GM23338 (cell line): ENCODE data around the gene TMEM223. TPM values are rescaled to one million over a fixed set of nuclear protein-coding genes. Genes with fewer than 3 reads are reported as not detected.

ENCODE experiments used
- ATAC-seq: fragments of 200-7000 bp; cut with Tn5 transposase; 3 replicates; pipeline ENCODE4 v1.9.1; 2020
- DNase-seq: peaks from one replicate; pipeline ENCODE4 v3.0.0-alpha.2; 2015; ENCODE audit warnings: low spot score
- H2AFZ ChIP-seq: fragments of 200-600 bp; sonication (generic); 2 replicates; pipeline ENCODE4 v1.8.0; 2016; ENCODE audit warnings: antibody characterized with exemption, mild to moderate bottlenecking, moderate library complexity
- H3F3A ChIP-seq: fragments of 200-600 bp; sonication (generic); replicated peaks from 2 replicates; pipeline ENCODE4 v1.8.0; 2017; ENCODE audit warnings: antibody characterized with exemption, mixed run types, low read depth
- H3K27ac ChIP-seq: fragments of 200-600 bp; sonication (generic); 2 replicates; pipeline ENCODE4 v1.6.1; 2016; ENCODE audit warnings: low read depth
- H3K27me3 ChIP-seq: fragments of 200-600 bp; sonication (generic); 2 replicates; pipeline ENCODE4 v1.8.0; 2016; ENCODE audit warnings: mild to moderate bottlenecking, mixed run types, moderate library complexity; ENCODE audit not compliant: insufficient read depth
- H3K36me3 ChIP-seq: fragments of 200-600 bp; sonication (generic); 2 replicates; pipeline ENCODE4 v1.8.0; 2016; ENCODE audit warnings: mild to moderate bottlenecking; ENCODE audit not compliant: insufficient read depth
- H3K4me1 ChIP-seq: fragments of 200-600 bp; sonication (generic); 2 replicates; pipeline ENCODE4 v1.8.0; 2016; ENCODE audit warnings: mild to moderate bottlenecking, moderate library complexity; ENCODE audit not compliant: insufficient read depth
- H3K4me2 ChIP-seq: fragments of 200-600 bp; sonication (generic); 2 replicates; pipeline ENCODE4 v1.7.1; 2017; ENCODE audit warnings: mixed run types
- H3K4me3 ChIP-seq: fragments of 200-600 bp; sonication (generic); 2 replicates; pipeline ENCODE4 v1.6.1; 2016; ENCODE audit warnings: mixed run types
- H3K79me2 ChIP-seq: fragments of 200-600 bp; sonication (generic); replicated peaks from 2 replicates; pipeline ENCODE4 v1.8.0; 2017; ENCODE audit warnings: mild to moderate bottlenecking; ENCODE audit not compliant: insufficient read depth
- H3K9me2 ChIP-seq: fragments of 200-600 bp; sonication (generic); 2 replicates; pipeline ENCODE4 v1.8.0; 2017; ENCODE audit not compliant: insufficient read depth
- H4K20me1 ChIP-seq: fragments of 200-600 bp; sonication (generic); replicated peaks from 2 replicates; pipeline ENCODE4 v1.8.0; 2017; ENCODE audit warnings: mild to moderate bottlenecking; ENCODE audit not compliant: insufficient read depth
- H3K27ac Mint-ChIP-seq: 2 replicates; pipeline ENCODE4 v1.8.0; 2020; ENCODE audit warnings: inconsistent platforms, mild to moderate bottlenecking, moderate library complexity, mixed read lengths
- H3K27me3 Mint-ChIP-seq: 3 replicates; pipeline ENCODE4 v1.8.0; 2022; ENCODE audit warnings: low read depth, mild to moderate bottlenecking, moderate library complexity, mixed read lengths, inconsistent platforms; ENCODE audit not compliant: insufficient read depth, poor library complexity
- H3K36me3 Mint-ChIP-seq: 3 replicates; pipeline ENCODE4 v1.8.0; 2021; ENCODE audit warnings: low read depth, mild to moderate bottlenecking, inconsistent platforms, moderate library complexity, mixed read lengths
- H3K4me1 Mint-ChIP-seq: 3 replicates; pipeline ENCODE4 v1.8.0; 2020; ENCODE audit warnings: mild to moderate bottlenecking, inconsistent platforms, mixed read lengths
- H3K4me3 Mint-ChIP-seq: 3 replicates; pipeline ENCODE4 v1.8.0; 2021; ENCODE audit warnings: moderate library complexity, mild to moderate bottlenecking, inconsistent platforms, mixed read lengths
- H3K9me3 Mint-ChIP-seq: 3 replicates; pipeline ENCODE4 v1.8.0; 2020; ENCODE audit warnings: moderate library complexity, mild to moderate bottlenecking, inconsistent platforms, mixed read lengths
- CREB1 ChIP-seq: fragments of 250-450 bp; sonication (Bioruptor Pico); IDR thresholded peaks from 2 replicates; pipeline ENCODE4 v1.5.0; 2020; ENCODE audit warnings: low read depth, mild to moderate bottlenecking, moderate library complexity
- EZH2 ChIP-seq: fragments of 200-600 bp; sonication (generic); IDR thresholded peaks from one replicate; pipeline ENCODE4 v1.8.0; 2017; ENCODE audit warnings: antibody characterized with exemption, mild to moderate bottlenecking, low read depth; ENCODE audit not compliant: unreplicated experiment
- EZH2phosphoT487 ChIP-seq: fragments of 200-600 bp; sonication (generic); IDR thresholded peaks from one replicate; pipeline ENCODE4 v1.8.1; 2018; ENCODE audit warnings: antibody characterized with exemption; ENCODE audit not compliant: unreplicated experiment
- JUNB ChIP-seq: IDR thresholded peaks from one replicate; pipeline ENCODE4 v1.6.1; 2016; ENCODE audit warnings: antibody characterized with exemption; ENCODE audit not compliant: unreplicated experiment
- NANOG ChIP-seq: IDR thresholded peaks from 2 replicates; pipeline ENCODE4 v1.6.1; 2016; ENCODE audit warnings: antibody characterized with exemption, borderline replicate concordance
- POLR2AphosphoS5 ChIP-seq: IDR thresholded peaks from 2 replicates; pipeline ENCODE4 v1.6.1; 2016; ENCODE audit warnings: antibody characterized with exemption, low read depth
- STAT1 ChIP-seq: IDR thresholded peaks from one replicate; pipeline ENCODE4 v1.6.1; 2016; ENCODE audit warnings: antibody characterized with exemption; ENCODE audit not compliant: unreplicated experiment
- ZNF114 ChIP-seq: fragments of 250-450 bp; sonication (Bioruptor Pico); IDR thresholded peaks from 2 replicates; pipeline ENCODE4 v1.5.0; 2020; ENCODE audit warnings: mild to moderate bottlenecking, moderate library complexity
- ZNF331 ChIP-seq: fragments of 250-450 bp; sonication (Bioruptor Pico); IDR thresholded peaks from 2 replicates; pipeline ENCODE4 v1.5.0; 2020; ENCODE audit warnings: low read depth, mild to moderate bottlenecking, moderate library complexity
- polyA plus RNA-seq: library from polyadenylated mRNA; unstranded; fragments of >200 nt; fragmentation: Nextera tagmentation; extraction: Ambion mirVana; gene quantifications from 2 replicates; pipeline ENCODE4 v1.2.1, GENCODE V29; 2016
- total RNA-seq: library from RNA; depleted of rRNA; stranded (reverse); fragments of >200 nt; shearing (Covaris generic); gene quantifications from 2 replicates; pipeline ENCODE4 v1.2.3, GENCODE V29; 2014
- TF ChIP-seq, protein P1 (sequence below): fragments of 250-450 bp; sonication (Bioruptor Pico); IDR thresholded peaks from 2 replicates; pipeline ENCODE4 v1.5.0; 2020; ENCODE audit warnings: mild to moderate bottlenecking, moderate library complexity
- TF ChIP-seq, protein P2 (sequence below): IDR thresholded peaks from 2 replicates; pipeline ENCODE4 v1.6.1; 2016; ENCODE audit warnings: antibody characterized with exemption
- TF ChIP-seq, protein P3 (sequence below): IDR thresholded peaks from one replicate; pipeline ENCODE4 v1.6.1; 2018; ENCODE audit warnings: antibody characterized with exemption; ENCODE audit not compliant: unreplicated experiment
- TF ChIP-seq, protein P4 (sequence below), 2 experiments: fragments of 200-600 bp in 1 of 2; sonication (generic) in 1 of 2; conservative IDR thresholded peaks; 2 replicates each; pipeline versions ENCODE4 v1.5.1 to v1.6.1; 2016 to 2017; ENCODE audit warnings: antibody characterized with exemption in 2 of 2, low read depth in 2 of 2, mild to moderate bottlenecking in 2 of 2, moderate library complexity in 1 of 2

TMEM223 gene
- total and polyA plus RNA-seq, 2 experiments from 2014 or later = 46.1 to 59.6 TPM

DNA sequence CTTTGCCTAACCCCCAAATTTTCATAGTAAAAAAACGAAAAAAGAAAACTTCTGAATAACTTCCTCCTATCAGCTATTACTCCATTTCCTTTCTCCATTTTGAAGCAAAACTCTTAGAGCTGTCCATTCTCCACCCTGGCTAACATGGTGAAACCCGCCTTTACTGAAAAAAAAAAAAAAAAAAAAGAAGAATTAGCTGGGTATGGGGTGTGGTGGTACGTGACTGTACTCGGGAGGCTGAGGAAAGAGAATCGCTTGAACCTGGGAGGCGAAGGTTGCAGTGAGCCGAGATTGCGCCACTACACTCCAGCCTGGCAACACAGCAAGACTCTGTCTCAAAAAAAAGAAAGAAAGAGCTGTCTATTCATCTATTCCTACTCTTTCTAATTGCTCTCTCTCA lies 24.8 kb upstream of the TMEM223 start:
- Mint-ChIP-seq H3K4me3 (no peak overlapping the region), H3K27ac (no peak overlapping the region), H3K9me3 (no peaks in the 10 kb centered on the region), H3K36me3 (peaks cover 20% of the 10 kb centered on the region; the same call in 2 of the 3 replicates), H3K4me1 (no peaks in the 10 kb centered on the region), H3K27me3 (peaks cover 1% of the 10 kb centered on the region)
- peaks cover 14% of the 10 kb centered on the region; the same call in 1 of the 2 replicates for H3K36me3 ChIP-seq
- ATAC-seq (no peak), DNase-seq (no peak)
- H3K9me2 ChIP-seq = no peaks in the 10 kb centered on the region
- TF ChIP-seq CREB1 (no peak), EZH2phosphoT487 (no peak), JUNB (no peak), EZH2 (no peak), STAT1 (no peak), ZNF331 (CRISPR knock-in tag) (no peak), ZNF114 (no peak), POLR2AphosphoS5 (no peak), NANOG (no peak)
- TF ChIP-seq, protein P1, sequence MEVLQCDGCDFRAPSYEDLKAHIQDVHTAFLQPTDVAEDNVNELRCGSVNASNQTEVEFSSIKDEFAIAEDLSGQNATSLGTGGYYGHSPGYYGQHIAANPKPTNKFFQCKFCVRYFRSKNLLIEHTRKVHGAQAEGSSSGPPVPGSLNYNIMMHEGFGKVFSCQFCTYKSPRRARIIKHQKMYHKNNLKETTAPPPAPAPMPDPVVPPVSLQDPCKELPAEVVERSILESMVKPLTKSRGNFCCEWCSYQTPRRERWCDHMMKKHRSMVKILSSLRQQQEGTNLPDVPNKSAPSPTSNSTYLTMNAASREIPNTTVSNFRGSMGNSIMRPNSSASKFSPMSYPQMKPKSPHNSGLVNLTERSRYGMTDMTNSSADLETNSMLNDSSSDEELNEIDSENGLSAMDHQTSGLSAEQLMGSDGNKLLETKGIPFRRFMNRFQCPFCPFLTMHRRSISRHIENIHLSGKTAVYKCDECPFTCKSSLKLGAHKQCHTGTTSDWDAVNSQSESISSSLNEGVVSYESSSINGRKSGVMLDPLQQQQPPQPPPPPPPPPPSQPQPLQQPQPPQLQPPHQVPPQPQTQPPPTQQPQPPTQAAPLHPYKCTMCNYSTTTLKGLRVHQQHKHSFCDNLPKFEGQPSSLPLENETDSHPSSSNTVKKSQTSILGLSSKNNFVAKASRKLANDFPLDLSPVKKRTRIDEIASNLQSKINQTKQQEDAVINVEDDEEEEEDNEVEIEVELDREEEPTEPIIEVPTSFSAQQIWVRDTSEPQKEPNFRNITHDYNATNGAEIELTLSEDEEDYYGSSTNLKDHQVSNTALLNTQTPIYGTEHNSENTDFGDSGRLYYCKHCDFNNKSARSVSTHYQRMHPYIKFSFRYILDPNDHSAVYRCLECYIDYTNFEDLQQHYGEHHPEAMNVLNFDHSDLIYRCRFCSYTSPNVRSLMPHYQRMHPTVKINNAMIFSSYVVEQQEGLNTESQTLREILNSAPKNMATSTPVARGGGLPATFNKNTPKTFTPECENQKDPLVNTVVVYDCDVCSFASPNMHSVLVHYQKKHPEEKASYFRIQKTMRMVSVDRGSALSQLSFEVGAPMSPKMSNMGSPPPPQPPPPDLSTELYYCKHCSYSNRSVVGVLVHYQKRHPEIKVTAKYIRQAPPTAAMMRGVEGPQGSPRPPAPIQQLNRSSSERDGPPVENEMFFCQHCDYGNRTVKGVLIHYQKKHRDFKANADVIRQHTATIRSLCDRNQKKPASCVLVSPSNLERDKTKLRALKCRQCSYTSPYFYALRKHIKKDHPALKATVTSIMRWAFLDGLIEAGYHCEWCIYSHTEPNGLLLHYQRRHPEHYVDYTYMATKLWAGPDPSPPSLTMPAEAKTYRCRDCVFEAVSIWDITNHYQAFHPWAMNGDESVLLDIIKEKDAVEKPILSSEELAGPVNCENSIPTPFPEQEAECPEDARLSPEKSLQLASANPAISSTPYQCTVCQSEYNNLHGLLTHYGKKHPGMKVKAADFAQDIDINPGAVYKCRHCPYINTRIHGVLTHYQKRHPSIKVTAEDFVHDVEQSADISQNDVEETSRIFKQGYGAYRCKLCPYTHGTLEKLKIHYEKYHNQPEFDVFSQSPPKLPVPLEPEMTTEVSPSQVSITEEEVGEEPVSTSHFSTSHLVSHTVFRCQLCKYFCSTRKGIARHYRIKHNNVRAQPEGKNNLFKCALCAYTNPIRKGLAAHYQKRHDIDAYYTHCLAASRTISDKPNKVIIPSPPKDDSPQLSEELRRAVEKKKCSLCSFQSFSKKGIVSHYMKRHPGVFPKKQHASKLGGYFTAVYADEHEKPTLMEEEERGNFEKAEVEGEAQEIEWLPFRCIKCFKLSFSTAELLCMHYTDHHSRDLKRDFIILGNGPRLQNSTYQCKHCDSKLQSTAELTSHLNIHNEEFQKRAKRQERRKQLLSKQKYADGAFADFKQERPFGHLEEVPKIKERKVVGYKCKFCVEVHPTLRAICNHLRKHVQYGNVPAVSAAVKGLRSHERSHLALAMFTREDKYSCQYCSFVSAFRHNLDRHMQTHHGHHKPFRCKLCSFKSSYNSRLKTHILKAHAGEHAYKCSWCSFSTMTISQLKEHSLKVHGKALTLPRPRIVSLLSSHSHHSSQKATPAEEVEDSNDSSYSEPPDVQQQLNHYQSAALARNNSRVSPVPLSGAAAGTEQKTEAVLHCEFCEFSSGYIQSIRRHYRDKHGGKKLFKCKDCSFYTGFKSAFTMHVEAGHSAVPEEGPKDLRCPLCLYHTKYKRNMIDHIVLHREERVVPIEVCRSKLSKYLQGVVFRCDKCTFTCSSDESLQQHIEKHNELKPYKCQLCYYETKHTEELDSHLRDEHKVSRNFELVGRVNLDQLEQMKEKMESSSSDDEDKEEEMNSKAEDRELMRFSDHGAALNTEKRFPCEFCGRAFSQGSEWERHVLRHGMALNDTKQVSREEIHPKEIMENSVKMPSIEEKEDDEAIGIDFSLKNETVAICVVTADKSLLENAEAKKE (CRISPR knock-in tag) = no peak
- TF ChIP-seq, protein P2, sequence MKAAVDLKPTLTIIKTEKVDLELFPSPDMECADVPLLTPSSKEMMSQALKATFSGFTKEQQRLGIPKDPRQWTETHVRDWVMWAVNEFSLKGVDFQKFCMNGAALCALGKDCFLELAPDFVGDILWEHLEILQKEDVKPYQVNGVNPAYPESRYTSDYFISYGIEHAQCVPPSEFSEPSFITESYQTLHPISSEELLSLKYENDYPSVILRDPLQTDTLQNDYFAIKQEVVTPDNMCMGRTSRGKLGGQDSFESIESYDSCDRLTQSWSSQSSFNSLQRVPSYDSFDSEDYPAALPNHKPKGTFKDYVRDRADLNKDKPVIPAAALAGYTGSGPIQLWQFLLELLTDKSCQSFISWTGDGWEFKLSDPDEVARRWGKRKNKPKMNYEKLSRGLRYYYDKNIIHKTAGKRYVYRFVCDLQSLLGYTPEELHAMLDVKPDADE = no peak
- TF ChIP-seq, protein P3, sequence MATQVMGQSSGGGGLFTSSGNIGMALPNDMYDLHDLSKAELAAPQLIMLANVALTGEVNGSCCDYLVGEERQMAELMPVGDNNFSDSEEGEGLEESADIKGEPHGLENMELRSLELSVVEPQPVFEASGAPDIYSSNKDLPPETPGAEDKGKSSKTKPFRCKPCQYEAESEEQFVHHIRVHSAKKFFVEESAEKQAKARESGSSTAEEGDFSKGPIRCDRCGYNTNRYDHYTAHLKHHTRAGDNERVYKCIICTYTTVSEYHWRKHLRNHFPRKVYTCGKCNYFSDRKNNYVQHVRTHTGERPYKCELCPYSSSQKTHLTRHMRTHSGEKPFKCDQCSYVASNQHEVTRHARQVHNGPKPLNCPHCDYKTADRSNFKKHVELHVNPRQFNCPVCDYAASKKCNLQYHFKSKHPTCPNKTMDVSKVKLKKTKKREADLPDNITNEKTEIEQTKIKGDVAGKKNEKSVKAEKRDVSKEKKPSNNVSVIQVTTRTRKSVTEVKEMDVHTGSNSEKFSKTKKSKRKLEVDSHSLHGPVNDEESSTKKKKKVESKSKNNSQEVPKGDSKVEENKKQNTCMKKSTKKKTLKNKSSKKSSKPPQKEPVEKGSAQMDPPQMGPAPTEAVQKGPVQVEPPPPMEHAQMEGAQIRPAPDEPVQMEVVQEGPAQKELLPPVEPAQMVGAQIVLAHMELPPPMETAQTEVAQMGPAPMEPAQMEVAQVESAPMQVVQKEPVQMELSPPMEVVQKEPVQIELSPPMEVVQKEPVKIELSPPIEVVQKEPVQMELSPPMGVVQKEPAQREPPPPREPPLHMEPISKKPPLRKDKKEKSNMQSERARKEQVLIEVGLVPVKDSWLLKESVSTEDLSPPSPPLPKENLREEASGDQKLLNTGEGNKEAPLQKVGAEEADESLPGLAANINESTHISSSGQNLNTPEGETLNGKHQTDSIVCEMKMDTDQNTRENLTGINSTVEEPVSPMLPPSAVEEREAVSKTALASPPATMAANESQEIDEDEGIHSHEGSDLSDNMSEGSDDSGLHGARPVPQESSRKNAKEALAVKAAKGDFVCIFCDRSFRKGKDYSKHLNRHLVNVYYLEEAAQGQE = no peak
- TF ChIP-seq, protein P4, sequence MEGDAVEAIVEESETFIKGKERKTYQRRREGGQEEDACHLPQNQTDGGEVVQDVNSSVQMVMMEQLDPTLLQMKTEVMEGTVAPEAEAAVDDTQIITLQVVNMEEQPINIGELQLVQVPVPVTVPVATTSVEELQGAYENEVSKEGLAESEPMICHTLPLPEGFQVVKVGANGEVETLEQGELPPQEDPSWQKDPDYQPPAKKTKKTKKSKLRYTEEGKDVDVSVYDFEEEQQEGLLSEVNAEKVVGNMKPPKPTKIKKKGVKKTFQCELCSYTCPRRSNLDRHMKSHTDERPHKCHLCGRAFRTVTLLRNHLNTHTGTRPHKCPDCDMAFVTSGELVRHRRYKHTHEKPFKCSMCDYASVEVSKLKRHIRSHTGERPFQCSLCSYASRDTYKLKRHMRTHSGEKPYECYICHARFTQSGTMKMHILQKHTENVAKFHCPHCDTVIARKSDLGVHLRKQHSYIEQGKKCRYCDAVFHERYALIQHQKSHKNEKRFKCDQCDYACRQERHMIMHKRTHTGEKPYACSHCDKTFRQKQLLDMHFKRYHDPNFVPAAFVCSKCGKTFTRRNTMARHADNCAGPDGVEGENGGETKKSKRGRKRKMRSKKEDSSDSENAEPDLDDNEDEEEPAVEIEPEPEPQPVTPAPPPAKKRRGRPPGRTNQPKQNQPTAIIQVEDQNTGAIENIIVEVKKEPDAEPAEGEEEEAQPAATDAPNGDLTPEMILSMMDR (conservative IDR thresholded peaks at IDR 0.05; ENCODE audit: low read depth in 2 of 2) = no peak
- H3K4me1 ChIP-seq = no peaks in the 10 kb centered on the region
- H3K27me3 ChIP-seq = no peaks in the 10 kb centered on the region
- 0 out of 2 replicates have a peak overlapping the region, but pooled peaks have one; percentile 9 for H3K27ac ChIP-seq
- H3K79me2 ChIP-seq = no peaks in the 10 kb centered on the region
- H3K4me3 ChIP-seq = no peak overlapping the region
- no peak overlapping the region for H3K4me2 ChIP-seq
- H3F3A ChIP-seq = 0 out of 2 replicates have a peak, but pooled peaks cover 3% of the 10 kb centered on the region
- H4K20me1 ChIP-seq = peaks cover 4% of the 10 kb centered on the region
- H2AFZ ChIP-seq = no peak overlapping the region
